HG03066 (cell line): ENCODE measurements around the gene ZC3H18.
"Not testable (repeated sequence)": the region's sequence is repeated elsewhere in the genome, so short reads cannot be mapped to it uniquely, and the experiment has no call there.

Experiments
- ATAC-seq: cut with Tn5 transposase; IDR thresholded peaks from one replicate; pipeline ENCODE4 v1.9.1; 2021; ENCODE audit warnings: low read depth; ENCODE audit not compliant: unreplicated experiment

ZC3H18 gene

DNA sequence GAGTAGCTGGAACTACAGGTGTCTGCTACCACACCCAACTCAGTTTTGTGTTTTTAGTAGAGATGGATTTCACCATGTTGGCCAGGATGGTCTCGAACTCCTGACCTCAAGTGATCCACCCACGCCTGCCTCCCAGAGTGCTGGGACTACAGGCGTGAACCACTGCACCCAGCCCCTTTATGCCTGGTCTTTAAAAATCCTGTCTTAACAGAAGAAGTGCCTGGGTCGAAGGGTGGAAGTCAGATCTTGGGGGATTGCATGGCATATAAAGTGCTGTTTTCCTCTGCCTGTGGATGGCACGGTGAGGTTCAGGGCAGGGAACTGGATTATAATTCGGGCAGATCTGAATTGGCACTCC lies 30.3 kb downstream of the ZC3H18 start:
- ATAC-seq = no peak

DNA sequence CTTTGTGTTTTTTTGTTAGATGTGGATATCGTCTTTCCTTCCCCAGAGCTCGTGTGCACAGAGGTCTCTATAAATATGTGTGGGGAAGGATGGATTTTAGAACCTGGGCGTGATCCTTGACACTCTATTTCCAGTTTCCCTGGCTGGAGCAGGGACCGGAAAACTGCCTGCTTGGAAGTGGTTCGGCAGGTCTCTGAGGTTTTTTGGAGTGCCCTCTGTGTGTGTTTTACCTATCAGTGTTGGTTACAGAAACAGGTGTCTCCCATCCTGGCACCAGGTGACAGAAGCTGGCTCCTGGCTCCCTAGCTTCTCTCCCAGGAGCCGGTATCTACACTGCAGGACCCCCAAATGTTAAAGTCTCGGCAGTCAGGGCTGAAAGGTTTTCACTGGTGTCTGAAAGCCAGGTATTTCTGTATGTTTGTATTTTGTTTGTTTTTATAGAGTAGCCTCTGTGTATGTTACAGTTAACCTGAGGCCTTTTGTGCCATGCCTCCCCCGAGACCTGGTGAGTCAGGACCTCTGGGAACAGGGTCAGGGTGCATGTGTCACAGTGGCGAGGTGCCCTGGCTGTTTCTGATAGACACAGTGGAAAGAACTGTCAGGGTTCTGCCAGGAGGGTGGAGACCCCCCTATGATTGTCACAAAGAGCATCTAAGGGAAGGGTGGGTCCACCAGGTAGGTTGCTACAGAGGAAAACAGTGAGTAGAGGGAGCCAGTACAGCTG lies 31.3 kb downstream of the ZC3H18 start:
- ATAC-seq = no peak

DNA sequence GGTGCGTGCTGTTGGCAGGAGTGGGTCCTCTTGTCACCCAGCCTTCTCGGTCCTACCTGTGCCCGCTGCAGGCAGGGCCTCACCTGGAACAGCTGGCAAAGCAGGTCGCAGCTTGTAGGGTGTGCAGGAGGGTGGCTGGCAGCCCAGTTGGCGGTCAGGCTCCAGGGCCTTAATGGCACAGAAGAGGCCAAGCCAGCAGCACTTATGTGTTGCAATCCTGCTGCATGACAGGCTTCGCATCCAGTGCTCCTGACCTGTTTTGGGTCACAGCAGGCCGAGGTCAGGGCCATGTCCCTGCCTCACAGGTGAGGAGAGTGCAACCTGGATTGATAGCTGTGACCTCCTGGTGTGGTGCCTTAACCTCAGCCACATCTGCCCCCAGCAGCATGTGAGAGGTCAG lies 31.9 kb downstream of the ZC3H18 start:
- ATAC-seq = no peak

DNA sequence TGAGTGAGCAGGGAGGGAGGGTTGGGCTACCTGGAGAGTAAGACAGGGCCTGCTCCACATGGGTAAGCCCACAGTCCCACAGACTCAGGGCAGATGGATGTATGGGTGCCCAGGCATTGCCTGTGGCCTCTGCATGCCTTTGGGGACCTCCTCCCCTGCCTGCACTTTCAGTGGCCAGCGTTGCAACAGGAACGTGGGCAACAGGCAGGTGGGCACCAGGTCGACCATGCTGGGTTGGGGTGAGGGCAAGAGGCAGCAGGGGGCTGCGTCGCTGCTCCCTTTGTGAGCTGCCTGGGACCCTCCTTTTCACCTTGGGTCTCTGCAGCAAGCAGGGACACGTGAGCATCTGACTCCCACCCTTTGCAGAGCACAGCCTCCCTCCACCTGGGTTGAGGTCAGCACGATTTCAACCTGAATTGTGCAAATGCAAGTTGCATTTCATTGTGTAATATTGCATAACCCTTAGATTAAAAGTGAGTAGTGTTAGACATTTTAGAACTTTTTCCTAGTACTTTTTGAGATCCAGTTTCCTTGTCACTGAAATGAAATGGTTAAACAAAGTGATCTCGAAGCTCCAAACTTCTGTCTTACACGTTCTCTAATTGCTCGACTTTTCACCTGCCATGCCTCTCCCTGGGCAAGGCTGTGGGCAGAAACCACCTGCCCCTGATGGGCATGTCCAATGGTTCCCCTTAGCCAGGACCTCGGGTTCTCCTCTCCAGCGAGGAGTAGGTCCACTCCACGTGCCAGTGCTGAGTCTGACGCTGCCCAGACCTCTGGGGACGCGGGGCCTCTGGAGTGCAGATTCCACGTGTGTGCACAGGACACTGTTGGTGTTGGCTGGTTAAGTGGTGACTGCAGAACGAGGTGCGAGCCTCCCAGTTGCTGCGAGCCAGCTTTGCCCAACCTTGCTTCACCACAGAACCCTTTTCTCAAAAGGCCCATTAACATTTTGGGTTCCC lies 35.3 kb downstream of the ZC3H18 start:
- ATAC-seq = no peak

DNA sequence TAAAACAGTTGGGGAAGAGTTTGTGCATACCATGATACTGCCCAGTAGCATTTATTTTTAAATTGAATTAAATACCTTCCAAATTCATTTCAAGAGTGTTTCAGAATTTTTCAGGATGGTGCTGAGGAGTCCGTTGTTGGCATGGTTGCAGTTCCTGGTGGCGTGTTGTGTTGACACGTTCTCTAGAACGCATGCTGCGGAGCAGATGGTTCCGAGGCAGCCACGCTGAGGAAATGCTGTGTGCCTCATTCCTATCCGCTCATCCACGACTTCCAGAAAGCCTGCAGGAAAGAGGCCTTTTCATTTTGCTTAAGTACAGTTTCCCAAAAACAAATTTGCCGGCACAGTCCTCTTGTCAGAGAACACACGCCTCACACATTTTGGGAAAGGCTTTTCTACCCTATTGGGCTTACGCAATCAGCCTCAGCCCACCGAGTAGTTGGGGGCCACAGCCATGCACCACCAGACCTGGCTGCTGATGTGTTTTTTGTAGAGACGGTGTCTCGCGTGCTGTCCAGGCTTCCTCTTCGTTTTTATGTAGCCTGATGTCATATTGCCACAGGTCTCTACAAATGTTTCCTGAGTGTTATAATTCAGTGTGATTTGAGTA lies 36.0 kb downstream of the ZC3H18 start:
- no peak for ATAC-seq

DNA sequence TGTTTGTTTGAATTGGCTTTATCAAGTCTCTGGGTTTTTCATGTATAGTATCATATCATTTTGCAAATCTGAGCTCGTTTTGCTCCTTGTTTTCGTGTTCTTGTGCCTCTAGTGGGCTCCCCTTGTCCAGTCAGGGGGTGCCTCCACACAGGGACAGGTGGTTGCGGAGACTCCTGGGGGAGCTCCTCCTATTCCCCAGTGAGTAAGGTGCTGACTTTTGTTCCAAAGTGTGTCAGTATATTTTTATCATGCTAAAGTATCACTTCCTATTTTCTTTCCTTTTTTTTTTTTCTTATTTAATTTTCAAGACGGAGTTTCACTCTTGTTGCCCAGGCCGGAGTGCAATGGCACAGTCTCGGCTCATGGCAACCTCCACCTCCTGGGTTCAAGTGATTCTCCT lies 37.9 kb downstream of the ZC3H18 start:
- no peak for ATAC-seq

DNA sequence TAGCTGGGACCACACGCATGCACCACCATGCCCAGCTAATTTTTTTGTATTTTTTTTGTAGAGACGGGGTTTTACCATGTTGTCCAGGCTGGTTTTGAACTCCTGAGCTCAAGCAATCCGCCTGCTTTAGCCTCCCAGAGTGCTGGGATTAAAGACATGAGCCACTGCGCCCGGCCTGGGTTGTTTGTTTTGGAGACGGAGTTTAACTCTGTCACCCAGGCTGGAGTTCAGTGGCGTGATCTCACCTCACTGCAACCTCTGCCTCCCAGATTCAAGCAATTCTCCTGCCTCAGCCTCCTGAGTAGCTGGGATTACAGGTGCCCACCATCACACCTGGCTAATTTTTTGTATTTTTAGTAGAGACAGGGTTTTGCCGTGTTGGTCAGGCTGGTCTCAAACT lies 39.2 kb downstream of the ZC3H18 start:
- ATAC-seq = not testable (repeated sequence)

DNA sequence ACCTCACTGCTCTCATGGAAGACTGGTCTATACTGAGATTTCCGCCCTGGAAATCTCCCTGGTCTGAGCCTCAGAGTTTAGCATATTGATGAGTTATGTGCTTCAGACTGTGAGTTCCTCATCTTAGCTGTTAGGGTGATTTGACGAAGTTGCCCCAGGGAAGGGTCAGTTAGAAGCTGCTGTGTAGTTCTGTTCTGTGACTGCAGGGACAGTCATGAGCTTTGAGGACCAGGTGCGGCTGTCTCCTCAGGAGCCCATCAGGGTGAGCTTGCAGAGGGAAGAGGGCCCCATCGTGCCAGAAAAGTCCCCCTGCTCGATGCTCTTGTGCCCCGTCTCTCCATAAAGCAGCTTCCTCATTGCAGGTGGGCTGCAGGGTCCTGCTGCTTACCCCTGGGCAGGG lies 39.9 kb downstream of the ZC3H18 start:
- ATAC-seq = no peak

DNA sequence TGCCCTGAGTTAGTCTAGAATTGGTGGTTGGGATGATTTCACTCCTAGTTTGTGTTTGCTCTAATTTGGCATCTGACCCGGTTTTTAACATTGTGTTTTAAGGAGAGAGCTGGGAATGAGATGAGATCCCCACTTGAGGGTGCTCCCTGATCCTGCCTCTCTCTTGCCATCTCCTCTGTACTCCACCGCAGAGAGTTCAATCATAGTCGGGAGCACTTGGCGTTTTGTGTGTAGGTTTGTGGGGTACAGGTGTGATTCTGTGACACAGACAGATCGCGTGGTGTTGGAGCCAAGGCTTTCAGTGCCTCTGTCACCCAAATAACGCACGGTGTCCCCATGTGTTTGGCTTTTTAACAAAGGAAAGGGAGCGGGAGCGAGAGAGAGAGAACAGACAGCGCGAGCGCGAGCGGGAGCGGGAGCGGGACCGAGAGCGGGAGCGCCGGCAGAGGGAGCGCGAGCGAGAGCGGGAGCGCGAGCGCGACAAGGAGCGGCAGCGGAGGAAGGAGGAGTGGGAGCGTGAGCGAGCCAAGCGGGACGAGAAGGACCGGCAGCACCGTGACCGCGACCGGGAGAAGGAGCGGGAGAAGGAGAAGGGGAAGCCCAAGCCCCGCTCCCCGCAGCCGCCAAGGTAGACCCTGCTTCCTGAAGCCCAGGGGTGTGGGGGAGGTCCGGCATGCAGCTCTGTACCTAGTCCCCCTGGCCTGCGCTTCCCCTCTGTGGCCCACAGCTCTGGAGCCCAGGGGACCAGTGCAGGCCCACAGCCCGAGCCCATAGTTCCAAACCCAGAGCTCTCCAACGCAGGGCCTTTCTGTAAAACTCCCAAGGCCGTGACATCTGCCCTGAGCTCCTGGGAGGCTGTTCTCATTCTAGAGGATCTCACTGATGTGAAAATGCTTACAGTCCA lies 41.0 kb downstream of the ZC3H18 start:
- ATAC-seq = no peak

DNA sequence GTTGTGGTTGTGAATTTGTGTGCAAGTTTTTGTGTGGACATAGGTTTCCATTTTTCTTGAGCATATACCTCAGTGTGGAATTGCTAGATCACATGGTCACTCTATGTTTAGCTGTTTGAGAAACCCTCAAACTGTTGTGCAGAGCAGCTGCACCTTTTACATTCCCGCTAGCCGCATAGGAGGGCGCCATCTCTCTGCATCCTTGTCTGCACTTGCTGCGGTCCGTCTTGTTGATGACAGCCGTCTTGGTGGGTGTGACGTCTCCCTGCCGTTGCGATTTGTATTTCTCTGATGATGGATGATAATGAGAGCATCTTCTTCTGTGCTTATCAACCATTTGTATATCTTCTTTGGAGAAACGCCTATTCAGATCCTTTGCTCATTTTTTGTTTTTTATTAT lies 43.1 kb downstream of the ZC3H18 start:
- ATAC-seq = no peak

DNA sequence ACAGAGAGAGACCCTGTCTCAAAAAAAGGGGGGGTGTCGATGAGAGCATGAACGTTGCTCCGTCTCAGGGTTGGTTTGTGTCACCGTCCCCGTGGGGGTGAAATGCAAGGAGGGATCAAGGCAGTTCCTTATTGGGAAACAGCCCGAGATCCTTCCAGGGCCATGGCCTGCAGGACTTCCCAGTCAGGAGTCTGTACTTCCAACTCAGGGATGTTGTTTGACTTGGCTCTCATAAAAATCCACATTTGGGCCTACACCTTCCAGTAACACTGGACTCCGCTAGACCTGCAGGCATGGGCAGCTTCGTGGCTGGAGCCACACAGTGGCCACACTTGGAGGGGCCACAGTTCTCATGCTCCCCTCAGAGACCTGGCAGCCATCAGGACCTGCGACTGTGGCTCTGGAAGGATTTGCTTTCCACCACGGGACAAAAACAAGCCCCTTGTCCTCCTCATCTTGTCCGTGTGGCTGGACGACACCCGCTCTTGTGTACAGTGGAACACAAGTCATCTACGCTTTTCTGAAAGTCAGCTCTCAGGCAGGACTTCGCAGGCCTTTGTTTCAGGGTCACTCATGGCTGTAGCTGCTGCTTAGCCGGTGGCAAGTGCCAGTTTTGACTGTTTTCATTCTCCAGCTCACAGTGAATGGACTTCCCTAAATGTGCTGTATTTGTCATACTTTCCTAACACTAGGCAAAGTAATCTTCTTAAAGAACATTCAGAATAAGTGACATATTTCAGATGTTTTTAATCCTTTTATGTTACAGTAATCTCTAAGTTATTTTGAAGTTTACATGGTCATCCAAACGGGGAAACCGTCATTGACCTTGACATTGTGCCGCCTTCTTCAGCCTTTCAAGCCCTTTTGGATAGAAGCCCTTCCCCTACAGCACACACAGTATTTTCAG lies 44.0 kb downstream of the ZC3H18 start:
- ATAC-seq = no peak

DNA sequence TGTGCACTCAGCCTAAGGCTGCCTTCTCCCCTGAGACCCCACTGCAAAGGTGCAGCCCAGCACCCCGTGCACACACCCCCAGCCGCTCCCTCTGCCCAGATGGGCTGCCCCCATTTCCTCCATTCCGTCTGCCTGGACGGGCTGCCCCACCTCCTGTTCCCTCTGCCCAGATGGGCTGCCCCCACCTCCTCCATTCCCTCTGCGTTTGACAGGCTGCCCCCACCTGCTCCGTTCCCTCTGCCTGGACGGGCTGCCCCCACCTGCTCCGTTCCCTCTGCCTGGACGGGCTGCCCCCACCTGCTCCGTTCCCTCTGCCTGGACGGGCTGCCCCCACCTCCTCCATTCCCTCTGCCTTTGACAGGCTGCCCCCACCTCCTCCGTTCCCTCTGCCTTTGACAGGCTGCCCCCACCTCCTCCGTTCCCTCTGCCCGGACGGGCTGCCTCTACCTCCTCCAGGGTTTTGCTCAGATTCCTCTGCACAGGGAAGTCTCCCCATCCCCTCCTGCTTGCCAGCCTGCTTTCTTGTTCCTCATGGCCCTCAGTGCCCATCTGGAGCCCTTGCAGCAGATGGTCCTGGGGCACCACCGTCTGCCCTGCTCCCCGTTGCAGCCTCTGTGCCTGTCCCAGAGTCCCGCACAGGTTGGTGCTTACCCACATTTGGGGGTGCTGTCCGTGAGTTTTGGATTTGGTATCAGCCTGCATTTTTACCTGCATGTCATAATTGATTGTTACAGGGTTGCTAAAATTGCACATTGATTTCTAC lies 44.8 kb downstream of the ZC3H18 start:
- ATAC-seq = no peak

DNA sequence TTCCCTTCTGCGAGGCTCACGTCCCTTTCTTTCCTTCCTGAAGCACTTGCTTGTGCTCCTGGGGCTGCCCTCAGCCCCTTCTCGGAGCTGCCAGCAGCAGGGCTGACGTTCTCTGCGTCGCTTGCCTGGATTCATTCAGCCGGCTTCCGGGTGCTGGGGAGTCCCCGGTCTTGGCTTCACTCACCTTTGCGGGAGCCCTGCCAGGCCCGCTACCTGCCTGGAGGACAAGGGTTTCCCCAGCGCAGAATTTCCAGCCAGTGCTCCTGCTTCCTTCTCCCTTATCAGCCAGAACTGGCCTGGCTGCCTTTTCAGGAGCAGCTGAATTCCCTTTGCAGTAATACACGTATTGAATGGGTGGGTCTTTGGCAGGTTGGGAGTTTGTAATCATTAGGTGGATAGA lies 46.1 kb downstream of the ZC3H18 start:
- no peak for ATAC-seq

DNA sequence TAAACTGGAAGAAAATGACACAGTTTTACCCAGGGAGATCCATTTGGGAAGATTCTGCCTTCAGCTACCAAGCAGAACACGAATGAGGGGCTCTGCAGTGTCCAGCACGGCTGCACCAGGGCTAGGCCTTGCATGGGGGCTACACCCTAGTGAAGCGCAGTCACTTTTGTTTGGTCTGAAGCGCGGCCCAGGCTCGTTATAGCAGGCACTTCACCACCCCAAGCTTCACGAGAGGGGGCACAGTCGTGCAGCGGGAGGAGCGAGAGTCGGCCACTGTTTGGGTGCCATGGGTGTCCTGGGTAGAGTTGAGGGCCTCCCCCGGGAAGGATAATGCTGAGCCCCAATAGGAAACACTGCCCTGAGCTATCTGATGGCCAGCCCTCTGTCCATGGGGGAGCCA lies 46.5 kb downstream of the ZC3H18 start:
- ATAC-seq = no peak

DNA sequence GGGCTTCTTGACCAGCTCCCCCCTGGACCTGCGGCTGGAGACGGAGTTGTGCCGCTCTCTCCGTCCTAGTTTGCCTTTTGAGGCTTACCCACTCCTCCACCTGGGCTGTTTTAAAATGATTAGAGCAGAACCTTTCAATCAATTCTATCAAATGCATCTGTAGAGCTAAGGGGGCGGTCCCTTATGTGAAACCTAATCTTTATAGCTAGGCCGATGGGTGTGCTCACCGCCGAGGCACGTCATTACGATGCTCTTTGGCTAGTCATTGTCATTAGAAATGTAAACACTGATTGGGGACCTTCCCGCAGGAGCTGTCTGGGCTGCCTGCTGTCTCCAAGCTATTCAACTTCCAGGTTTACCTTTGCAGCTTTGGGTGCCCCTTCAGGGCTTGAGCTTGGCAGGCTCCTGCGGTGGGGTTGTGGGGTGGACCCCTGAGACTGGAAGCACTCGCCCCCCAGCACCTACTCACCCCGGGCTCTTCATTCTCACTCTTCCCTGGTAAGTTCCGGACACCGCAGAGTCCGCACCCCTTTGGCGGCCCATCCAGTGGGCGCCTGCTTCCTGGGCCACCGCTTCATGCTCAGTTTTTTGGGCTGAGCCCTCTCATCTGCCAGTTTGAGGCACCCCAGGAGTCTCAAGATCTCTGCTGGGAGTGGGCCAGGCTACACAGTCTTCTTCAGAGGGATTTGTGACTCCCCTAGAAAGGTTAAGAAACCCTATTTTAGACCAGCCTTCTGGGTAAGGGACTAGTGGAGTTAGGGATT lies 47.2 kb downstream of the ZC3H18 start:
- ATAC-seq = no peak

DNA sequence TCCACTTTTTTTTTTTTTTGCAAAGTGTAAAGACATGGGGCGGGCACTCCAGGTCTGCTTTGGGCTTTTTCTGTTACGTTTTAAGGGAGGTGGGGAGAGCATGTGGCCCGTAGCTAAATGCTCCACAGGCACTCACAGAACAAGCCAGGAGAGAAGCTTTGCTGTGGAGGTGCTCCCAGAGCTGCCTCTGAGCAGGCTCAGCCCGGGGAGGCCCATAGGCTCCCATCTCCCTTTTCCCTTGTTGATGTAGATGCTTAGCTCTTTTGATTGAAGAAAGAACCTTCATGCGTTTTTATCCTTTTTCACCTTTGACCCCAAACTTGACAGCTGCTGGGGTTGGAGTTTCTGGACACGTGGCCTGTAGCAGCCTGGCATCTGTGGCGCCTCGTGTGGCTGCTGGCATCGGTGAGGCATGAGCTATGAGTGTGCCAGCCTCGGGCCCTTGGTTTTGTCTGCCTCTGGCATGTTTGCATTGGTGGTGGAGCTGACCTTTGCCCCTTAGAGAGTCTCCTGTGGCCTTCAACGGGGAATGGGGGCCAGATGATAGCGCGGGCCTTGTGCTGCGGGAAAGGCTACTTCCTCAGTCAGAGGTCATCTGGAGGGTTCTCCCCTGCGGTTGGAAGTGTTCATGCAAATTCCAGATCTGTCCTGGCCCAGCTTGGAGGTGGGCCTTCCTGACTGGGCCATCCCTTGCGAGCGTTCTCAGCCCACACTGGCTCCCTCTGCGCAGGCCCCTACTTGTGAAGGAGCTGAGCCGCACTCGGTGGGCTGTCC lies 48.2 kb downstream of the ZC3H18 start:
- ATAC-seq = no peak

DNA sequence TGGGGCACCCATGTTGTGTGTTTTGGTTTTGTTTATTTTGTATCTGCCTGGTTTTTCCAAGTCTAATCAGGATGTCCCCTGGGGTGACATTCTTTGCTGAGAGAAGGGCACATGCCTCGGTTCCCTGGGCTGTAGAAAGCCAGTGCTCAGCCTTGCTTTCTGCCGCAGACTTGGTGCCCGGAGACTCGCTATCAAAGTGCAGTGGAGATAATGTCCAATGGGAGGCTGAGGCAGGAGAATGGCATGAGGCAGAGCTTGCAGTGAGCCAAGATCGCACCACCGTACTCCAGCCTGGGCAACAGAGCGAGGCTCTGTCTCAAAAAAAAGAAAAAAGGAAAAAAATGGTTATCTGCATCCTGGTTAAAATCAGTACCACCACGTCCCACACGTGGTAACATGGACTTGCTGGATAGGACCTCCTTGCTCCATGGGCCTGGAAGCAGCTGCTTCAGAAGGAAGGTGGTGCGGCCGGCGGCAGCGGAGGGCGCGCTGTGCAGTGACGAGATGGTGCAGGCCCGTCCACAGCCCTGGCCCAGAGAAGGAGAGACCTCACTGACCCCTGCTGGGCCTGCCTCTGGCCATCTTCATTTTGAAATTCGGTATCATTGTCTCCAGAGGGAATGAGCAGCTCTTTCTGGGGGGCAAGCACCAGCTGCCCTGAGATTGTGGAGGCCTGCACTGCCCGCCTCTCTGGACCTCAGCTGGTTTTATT lies 48.9 kb downstream of the ZC3H18 start:
- ATAC-seq = no peak
